GM21737 (cell line): ENCODE data around the gene TMCO1.
"Not testable (repeated sequence)": the region's sequence is repeated elsewhere in the genome, so short reads cannot be mapped to it uniquely, and the experiment has no call there.

Source experiments
- ATAC-seq: cut with Tn5 transposase; IDR thresholded peaks from one replicate; pipeline ENCODE4 v1.9.1; 2021; ENCODE audit warnings: mild to moderate bottlenecking, moderate library complexity; ENCODE audit not compliant: unreplicated experiment

Gene TMCO1

DNA sequence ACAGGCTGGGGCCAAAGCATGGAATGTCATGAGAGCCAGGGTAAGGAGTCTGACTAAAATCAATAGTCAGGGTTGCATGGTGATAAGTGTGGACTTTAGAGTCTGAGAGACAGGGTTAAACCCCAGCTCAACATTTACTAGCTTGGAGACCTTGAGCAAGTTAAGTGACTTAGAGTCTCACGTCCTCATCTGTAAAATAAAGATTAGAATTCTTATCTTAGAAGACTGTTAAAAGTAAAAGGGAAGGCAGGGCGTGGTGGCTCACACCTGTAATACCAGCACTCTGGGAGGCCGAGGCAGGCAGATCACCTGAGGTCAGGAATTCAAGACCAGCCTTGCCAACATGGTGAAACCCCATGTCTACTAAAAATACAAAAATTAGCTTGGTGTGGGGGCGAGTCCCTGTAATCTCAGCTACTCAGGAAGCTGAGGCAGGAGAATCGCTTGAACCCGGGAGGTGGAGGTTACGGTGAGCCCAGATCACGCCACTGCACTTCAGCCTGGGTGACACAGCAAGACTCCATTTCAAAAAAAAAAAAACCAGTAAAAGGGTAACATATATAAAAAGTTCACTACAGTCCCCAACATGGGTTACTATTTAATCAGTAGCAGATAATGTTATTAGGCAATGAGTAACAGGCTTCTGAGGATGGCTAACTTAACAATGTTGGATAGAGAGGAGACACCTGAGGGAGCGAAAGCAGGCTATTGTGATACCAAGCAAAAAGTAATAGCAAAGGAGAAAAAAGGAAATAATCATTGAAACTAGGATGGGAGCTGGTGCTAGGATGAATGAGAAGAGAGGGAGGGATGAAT, 20.8 kb downstream of the TMCO1 start:
- ATAC-seq: no peak

DNA sequence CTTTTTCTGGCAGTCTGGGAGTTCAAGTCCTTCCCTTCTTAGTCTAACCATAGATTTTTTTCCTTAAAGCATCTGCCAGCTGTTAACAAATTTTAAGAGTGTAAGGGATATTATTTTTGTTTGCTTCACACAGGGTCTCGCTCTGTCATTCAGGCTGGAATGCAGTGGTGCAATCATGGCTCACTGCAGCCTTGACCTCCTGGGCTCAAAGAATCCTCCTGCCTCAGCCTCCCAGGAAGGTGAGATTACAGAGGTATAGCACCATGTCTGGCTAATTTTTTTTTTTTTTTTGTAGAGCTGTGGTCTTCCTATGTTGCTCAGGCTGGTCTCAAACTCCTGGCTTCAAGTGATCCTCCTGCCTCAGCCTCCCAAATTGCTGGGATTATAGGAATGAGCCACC, 23.8 kb downstream of the TMCO1 start:
- ATAC-seq: not testable (repeated sequence)

DNA sequence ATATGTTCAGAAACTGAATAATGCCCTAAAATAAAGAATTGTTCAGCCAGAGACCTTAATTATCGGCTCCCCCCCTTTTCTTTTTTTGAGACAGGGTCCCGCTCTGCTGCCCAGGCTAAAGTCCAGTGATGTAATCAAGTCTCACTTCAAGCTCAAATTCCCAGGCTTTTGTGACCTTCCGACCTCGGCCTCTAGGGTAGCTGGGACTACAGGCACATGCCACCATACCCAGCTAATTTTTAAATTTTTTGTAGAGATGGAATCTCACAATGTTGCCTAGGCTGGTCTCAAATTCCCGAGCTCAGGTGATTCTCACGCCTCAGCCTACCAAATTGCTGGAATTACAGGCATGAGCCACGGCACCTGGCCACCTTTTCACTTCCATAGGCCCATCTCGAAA, 26.5 kb downstream of the TMCO1 start:
- no peak for ATAC-seq

DNA sequence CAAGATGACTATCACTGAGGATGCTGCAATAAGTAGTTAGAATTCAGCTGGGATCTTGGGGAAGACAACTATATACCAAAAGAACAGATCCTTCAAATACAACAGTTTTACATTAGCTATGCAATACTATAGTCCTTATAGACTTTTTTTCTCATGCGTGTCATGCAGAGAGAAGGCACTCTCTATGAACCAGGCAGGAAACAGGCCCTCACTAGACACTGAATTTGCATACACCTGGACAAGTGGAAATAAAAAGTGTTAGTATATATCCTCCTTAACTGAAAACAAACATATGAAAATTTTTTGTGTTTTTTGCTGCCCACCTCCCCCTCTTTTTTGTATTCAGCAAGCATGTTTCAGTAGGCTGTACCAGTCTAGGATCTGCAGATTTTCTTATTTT, 29.9 kb downstream of the TMCO1 start:
- ATAC-seq: peak; percentile 94

DNA sequence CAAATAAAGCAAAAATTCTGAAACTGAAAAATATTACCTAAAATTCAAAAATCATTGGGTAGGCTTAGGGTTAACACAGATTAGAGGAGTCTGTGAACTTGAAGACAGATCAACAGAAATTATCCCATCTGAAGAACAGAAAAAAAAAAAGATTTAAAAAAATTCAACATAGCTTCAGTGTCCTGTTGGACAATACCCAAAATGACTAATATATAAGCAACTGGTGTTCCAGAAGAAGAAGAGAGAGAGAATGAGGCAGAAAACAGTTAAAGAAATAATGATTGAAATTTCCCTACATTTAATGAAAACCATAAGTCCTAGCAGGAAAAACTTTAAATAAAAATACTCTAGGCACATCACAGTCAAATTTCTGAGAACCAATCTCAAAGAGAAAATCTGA, 31.5 kb downstream of the TMCO1 start:
- no peak for ATAC-seq

DNA sequence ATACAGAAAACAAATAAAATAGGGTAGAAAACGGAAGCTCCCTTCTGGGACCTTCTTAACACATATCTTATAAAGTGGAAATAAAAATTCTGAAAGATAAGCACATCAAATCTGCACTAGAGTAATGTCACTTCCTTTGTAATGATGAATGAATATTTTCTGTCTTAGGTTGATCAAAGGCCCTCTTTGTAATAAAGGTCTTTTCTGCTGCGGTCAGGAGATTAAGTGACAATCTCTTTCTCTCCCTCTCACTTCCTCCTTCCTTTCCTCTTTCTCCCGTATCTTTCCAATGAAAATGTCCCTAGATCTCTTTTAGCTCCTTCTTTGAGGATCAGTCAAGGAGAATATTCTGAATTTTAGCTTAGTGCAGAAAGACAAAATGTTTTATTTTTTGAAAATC, 33.8 kb downstream of the TMCO1 start:
- ATAC-seq: no peak

DNA sequence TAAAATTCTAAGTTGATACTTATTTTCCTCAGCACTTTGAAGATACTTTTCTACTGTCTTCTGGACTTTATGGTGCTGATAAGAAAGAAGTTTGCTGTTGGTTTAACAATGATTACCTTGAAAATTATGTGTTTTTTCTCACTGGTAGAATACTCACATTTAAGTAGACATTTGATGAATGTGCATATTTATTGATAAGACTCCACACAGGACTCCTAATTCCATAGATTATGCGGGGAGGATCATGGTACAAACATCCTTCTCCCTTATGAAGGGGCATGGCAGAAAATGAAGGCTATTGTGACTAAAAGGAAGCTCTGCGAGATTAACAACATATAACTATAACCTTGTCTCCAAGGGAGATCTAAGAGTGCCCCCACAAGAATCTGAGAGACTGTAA, 41.8 kb downstream of the TMCO1 start:
- ATAC-seq: no peak

DNA sequence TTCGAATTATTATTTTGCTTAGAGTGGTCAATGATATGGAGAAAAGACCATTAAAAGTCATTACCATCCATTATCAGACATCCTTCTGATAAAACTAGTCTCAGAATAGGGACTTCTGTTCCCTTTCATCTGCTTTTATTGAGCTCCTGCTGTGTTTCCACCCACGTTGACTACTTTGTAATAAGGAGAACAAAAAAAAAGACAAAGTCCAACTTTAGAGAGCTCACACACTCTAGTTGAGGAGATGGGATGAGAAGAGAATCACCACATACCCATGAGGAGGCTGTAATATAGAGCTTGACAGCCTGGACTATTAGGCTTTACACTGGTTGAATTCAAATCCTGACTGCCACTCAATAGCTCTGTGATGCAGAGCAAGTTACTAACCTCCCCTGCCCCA, 42.5 kb downstream of the TMCO1 start:
- no peak for ATAC-seq

DNA sequence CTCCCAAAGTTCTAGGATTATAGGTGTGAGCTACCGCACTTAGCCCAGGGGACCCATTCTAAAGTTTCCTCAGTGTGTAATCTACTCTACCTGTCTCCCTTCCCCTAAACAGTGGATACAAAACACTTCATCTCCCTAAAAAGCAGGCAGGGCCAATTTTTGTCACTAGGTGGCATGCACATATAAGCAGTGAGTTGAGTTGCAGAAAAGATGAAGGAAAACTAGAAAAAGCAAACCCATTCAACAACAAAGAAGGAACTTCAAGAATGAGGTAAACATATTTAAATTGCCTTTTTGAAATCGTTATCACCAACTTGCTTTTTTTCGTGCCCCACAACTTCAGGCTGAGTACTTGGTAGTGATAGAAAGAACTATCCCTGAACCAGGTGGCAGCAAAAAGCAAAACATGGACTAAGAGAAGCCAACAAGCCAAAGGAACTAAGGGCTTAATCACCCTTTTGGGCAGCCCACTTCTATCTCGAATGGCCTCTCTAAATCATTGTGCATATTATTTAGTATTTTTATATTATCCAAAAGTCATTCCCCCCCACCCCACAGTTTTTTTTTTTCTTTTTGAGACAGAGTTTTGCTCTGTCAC, 50.7 kb downstream of the TMCO1 start:
- no peak for ATAC-seq

DNA sequence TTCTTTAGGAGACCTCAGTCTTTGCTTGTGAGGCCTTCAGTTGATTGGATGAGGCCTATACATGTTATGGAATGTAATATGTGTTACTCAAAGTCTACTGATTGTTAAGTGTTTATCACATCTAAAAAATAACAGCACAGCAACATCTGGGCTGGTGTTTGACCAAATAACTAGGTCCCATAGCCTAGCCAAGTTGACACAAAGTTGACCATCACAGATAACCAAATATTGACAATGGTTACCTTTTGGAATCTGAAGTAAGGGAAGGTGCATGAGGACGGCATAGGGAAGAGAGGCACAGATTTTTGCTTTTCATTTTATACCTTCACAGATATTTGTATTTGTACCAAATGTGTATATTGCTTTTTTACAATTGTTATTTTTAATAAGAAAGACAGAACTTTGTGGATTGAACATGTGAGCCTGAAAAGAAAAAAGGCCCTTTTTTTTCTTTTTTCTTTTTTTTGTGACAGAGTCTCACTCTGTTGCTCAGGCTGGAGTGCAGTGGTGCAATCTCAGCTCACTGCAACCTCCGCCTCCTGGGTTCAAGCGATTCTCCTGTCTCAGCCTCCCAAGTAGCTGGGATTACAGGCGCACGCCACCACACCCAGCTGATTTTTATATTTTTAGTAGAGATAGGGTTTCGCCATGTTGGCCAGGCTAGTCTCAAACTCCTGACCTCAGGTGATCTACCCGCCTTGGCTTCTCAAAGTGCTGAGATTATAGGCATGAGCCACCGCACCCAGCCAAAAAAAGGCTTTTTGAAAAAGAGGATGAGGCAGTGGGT, 52.2 kb downstream of the TMCO1 start:
- not testable (repeated sequence) for ATAC-seq

DNA sequence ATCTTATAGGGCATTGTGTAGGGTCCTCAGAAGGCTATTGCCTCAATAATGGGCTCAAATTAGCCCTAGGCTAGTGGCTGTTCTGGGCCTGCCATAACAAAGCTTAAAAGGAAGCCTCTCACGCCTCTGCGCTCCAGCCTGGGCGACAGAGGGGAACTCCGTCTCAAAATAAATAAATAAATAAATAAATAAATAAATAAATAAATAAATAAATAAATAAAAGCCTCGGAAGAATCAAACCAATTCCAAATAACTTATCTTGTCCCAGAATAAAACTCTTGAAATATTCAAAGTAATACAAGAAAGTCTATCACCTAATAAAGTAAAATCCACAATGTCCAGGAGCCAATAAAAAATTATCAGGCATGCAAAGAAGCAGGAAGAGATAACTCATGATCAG, 55.9 kb downstream of the TMCO1 start:
- ATAC-seq: no peak

DNA sequence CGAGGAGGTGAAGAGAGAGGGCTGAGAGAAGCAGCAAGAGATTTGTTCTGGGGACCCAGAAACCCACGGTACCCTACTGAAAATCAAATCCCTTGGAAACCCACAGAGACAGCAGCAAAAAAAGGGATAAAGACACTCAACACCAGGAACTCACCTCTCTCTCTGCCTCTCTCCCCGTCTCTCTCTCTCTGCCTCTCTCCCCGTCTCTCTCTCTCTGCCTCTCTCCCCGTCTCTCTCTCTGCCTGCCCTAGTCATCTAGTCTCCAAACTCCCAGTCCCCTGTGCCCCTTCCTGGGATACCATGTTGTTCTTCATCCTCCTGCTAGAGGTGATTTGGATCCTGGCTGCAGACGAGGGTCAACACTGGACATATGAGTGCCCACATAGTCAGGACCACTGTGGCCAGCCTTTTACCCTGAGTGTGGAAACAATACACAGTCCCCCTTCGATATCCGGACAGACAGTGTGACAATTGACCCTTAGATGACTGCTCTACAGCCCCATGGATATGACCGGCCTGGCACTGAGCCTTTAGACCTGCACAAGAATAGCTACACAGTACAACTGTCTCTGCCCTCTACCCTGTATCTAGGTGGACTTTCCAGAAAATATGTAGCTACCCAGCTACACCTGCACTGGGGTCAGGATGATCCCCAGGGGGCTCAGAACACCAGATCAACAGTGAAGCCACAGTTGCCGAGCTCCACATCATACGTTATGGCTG, 60.5 kb downstream of the TMCO1 start:
- ATAC-seq: no peak

DNA sequence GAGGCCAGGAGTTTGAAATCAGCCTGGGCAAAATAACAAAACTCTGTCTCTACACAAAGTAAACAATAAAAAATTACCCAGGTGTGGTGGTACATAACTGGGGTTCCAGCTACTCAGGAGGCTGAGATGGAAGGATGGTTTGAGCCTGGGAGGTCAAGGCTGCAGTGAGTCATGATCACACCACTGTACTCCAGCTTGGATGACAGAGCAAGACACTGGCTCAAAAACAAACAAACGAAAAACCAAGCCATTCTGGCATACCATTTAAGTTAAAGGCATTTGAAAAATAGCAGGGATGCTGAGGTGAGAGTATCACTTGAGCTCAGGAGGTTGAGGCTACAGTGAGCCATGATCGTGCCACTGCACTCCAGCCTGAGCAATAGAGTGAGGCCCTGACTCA, 65.0 kb downstream of the TMCO1 start:
- no peak for ATAC-seq

DNA sequence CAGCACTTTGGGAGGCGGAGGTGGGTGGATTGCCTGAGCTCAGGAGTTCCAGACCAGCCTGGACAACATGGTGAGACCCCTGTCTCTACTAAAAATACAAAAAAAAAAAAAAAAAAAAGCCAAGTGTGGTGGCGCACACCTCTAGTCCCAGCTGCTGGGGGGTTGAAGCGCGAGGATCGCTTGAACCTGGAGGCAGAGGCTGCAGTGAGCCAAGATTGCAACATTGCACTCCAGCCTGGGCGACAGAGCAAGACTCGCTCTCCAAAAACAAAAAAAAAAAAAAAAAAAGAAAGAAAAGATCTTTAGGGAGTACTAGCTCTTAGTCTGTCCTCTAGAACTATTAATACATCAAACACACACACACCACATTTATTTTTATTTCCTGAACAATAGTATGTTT, 66.7 kb downstream of the TMCO1 start:
- not testable (repeated sequence) for ATAC-seq

DNA sequence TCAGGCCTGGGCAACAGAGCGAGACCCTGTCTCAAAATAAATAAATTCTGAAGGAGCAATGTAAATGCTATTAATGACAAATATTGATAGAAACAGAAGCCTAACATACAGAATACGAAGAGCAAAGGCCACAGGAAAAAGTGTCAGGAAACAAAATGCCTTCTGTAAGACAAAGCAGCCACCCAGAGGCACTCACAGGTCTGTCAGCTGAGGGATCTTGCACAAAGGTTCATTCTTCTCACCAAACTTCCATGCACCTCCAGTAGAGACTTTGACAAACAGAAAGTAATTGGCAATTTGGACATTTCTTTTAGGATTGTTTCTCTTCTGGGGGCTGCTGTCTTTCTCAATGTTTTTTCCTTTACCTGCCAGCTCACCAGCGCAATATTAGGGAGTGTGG, 69.1 kb downstream of the TMCO1 start:
- no peak for ATAC-seq

DNA sequence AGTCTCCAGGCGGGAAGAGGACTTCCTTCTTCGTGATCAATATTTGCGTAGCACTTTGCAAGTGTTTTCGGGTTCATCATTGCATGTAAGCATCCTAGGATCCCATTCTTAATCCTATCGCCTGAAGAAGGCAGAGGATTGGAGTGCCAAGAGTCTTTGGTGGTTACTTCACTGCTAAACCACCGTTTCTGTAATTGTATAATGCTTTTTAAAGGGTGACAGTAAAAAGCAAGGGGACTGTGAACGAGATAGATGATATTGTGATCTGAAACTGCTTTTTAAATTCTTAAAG, 70.0 kb downstream of the TMCO1 start:
- no peak for ATAC-seq

DNA sequence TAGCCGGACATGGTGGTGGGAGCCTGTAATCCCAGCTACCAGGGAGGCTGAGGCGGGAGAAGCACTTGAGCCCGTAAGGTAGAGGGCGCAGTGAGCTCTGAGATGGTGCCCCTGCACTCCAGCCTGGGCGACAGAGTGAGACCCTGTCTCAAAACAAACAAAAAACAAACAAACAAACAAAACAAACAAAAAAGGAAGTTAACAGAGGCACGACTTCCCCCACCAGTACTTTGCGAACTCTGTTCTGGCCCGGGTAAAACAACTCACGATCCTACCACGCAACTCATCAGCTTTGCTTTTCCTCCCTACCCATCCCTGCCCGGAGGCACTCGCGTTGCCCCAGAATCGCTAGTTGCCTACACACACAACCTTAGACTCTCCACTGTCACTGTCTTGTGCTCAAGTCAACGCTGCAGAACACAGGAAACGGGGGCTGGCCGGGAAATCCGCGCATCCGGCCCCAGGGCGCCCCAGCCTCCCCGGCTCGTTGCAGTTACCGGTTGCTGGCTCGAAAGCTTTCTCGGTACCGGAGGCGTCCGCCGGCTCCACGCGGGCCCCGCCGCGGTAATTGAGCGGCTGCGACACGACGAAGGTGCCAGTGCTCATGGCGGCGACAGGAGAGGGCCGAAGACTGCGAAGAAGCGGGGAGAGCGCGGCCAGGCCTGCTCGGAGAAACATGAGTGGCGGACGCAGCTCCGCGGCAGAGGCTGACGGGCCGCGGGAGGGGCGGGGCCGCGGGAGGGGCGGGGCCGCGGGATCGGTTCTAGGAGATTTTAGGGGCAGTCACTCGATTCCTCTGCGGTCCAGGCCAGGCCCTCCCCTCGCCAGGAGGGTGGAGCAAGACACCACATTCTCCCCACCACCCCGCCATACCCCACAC, 70.5 kb downstream of the TMCO1 start, which contains the start of gene ALDH9A1:
TSS of gene ALDH9A1 (minus strand) at position 682 of the 880 bp plus-strand sequence. CDS start at position 678, 4 bp downstream.
- ATAC-seq: peak; percentile 91

DNA sequence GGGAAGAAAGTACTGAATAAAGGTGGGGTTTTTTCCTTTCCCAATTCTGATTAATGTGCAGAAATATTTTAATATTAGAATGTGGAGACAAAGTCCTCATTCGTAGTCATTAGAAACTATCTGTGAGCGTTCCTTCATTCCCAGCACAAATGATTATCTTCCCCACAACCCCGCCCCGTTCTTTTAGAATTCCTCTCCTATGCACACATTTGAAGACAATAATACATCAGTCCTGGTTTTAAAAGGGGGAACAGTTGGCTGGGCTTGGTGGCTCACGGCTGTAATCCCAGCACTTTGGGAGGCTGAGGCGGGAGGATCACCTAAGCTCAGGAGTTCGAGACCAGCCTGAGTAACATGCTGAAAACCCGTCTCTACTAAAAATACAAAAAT, 71.2 kb downstream of the TMCO1 start:
- no peak for ATAC-seq

DNA sequence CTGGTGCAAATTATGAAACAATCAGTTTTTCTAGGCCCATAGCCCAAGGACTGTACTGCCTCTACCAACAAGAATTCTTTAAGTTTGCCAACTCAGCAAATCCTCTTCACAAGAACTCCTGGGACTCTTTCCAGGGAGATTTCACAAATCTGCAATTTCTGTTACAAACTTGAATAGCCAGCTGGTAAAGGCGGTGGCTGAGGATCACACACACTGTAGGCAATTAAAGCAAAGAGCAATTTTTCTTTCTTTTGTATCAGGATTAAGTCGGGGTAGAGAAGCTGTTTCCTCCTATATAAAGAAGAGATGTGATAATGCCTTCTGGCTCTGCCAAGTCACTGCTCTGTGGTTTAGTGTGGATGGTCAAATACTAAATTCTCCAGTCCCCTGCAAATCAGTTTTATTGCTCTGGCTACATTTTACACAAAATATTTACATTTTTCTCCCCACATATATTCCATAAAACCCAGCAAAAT, 72.0 kb downstream of the TMCO1 start:
- no peak for ATAC-seq

DNA sequence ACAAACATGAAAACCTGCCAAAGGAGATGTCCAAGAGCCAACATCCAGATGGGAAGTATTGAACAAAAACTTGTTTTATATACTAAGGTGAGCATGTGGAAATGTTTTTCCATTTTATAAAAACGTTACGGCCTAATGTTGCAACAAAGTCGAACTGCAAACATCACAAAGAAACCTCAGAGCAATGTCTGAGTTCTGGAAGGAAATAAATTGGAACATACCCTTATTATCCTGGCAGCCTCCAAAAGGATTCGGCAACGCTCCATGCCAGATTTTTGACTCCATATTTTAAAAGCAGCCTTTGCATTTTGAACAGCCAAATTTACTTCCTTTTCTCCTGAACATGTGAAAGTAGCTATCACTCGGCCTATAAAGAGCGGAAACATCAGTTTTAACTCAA, 73.6 kb downstream of the TMCO1 start:
- no peak for ATAC-seq
